Coronary artery (tissue), 2 donors: ENCODE results near the gene SIX6.

Experiments used
- DNase-seq: peaks from one replicate; pipeline ENCODE4 v3.0.0-alpha.2; 2017; ENCODE audit warnings: low spot score
- H3K27ac ChIP-seq, 2 donors: fragments of 200-600 bp; sonication (generic); one replicate each; pipeline ENCODE4 v1.5.1; 2016 to 2019
- H3K4me3 ChIP-seq: fragments of 200-600 bp; sonication (generic); 2 replicates; pipeline ENCODE4 v1.5.1; 2016; ENCODE audit warnings: mild to moderate bottlenecking, moderate library complexity
- TF ChIP-seq, protein P1 (sequence below): fragments of 200-600 bp; sonication (generic); IDR thresholded peaks from one replicate; pipeline ENCODE4 v1.5.1; 2019; ENCODE audit warnings: antibody characterized with exemption

SIX6 gene

DNA sequence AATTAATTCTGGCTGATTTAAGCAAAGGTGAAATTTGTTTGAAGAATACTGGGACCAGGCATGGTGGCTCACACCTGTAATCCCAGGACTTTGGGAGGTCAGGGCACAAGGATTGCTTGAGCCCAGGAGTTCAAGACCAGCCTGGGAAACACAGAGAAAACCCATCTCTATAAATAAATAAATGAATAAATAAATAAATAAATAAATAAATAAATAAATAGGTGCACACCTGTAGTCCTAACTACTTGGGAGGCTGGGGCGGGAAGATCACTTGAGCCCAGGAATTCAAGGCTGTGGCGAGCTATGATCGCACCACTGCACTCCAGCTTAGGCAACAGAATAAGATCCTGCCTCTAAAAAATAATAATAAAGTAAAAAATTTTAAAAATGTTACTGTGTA is 18.7 kb upstream of the SIX6 start:
- DNase-seq: no peak
- H3K27ac ChIP-seq: no peak overlapping the region
- TF ChIP-seq, protein P1, sequence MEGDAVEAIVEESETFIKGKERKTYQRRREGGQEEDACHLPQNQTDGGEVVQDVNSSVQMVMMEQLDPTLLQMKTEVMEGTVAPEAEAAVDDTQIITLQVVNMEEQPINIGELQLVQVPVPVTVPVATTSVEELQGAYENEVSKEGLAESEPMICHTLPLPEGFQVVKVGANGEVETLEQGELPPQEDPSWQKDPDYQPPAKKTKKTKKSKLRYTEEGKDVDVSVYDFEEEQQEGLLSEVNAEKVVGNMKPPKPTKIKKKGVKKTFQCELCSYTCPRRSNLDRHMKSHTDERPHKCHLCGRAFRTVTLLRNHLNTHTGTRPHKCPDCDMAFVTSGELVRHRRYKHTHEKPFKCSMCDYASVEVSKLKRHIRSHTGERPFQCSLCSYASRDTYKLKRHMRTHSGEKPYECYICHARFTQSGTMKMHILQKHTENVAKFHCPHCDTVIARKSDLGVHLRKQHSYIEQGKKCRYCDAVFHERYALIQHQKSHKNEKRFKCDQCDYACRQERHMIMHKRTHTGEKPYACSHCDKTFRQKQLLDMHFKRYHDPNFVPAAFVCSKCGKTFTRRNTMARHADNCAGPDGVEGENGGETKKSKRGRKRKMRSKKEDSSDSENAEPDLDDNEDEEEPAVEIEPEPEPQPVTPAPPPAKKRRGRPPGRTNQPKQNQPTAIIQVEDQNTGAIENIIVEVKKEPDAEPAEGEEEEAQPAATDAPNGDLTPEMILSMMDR: no peak

DNA sequence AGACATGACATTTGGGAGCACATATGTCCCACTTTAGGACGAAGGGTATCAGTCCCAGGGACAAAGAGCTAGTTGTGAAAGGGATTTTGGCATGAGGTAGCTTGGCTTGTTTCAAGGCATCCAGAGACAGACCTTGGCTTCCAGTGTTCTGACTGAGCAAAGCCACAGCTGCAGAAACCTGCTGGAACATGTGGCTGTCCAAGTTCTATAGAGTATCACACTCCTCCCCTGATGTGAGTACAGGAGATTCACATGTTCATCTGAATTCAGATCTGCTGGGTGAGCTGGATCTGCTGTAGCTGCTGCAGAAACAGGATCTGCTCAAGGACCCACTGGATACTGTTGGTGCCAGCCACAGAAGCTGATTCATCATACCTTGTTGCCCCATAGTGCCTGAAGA is 13.0 kb upstream of the SIX6 start:
- no peak for DNase-seq
- H3K27ac ChIP-seq: no peak overlapping the region
- H3K4me3 ChIP-seq: no peak overlapping the region
- TF ChIP-seq, protein P1: no peak

More for the DNA sequence above, 18.7 kb upstream of the SIX6 start:
- H3K4me3 ChIP-seq: no peak overlapping the region

DNA sequence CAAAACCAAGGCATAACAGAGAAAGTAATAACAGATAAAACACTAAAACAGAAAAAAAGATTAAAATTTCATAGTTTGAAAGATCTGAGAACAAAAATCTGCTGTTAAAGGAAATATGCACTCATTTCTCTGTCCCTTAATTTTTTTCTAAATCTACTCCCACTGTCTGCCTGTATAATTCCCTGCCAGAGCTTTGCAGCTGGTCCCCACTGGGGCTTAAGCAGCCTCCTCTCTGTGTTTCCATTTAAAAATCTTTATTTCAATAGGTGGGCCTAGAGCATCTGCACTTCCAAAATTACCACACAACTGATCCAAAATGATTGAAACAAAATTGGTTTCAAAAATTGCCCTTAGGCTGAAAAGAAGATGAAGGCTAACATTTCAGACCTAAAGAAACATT is 6.4 kb upstream of the SIX6 start:
- TF ChIP-seq, protein P1: no peak
- no peak overlapping the region for H3K27ac ChIP-seq
- no peak for DNase-seq
- no peak overlapping the region for H3K4me3 ChIP-seq

DNA sequence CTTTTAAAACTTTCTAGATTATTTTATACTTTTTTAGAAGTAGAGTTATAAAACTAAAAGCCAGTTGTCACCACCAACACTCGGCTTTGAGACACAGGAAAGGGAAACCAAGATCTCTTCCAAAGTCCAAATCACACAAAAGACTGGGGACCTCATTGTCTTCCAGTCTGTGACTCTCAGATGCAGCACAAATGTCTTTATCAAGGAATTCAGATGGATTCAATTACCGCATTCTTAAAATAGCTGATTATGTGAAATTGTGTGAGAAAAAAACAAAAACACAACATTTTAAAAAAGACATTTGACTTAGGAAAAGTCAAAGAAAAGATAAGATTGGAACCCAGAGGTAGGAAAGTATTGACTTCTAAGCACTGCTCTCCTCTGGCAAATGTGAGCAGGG is 3.5 kb upstream of the SIX6 start:
- DNase-seq: no peak
- no peak overlapping the region for H3K27ac ChIP-seq
- no peak overlapping the region for H3K4me3 ChIP-seq
- TF ChIP-seq, protein P1: no peak

DNA sequence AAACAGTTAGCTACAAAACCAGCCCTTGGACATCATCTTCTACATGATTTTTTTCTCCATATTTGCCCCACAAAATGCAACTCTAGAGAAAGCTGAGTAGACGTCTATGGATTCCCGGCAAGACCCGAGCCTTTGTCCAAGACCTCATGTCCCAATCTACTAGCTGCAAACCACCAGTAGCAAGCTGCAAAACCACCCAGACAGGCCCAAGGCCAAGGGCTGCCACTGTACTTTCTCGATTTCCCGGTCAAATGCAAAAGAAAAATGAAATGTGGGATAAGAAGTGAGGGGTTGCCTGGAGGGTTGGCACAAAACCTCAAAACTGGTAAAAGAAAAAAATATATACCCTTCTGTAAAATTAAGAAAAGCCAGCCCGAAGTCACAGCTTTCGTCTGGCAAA is 2.9 kb upstream of the SIX6 start:
- no peak overlapping the region for H3K4me3 ChIP-seq
- DNase-seq: no peak
- H3K27ac ChIP-seq: no peak overlapping the region
- TF ChIP-seq, protein P1: no peak

DNA sequence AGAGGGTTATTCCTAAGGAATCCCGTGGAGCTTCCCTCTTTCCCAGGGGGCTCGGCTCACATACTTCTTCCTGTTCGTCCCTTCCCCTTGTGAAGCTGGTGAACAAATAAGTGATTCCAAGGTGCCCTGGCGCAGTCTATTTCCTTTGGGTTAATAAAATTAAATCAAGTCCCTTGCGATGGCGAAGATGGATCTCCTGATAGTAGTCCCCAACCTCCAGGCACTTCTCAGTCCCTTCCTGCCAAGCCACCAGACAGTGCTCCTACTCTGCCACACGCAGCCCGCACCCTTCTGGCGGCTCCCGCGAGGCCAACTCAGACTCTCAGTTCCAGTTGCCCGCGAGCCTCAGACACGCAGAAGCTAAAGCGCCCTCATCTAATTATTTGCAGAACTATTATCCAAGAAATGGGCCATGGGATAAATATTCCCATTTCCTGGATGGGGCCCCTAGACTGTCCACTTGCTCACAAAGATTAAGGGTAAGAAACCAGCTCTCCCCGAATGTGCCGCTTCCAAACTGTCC is 2.4 kb upstream of the SIX6 start:
- Histone ChIP-seq H3K27ac (no peak overlapping the region), H3K4me3 (no peak overlapping the region)
- no peak for DNase-seq
- TF ChIP-seq, protein P1: no peak

GRCh38 chr14:60506985-60507829 is 1.7 kb upstream of the SIX6 start:
- DNase-seq: no peak
- H3K4me3 ChIP-seq: no peak overlapping the region
- TF ChIP-seq, protein P1: no peak
- H3K27ac ChIP-seq: no peak overlapping the region
